GM19240 (cell line): ENCODE data around the gene DNAL1.
"Not testable (repeated sequence)": the region's sequence is repeated elsewhere in the genome, so short reads cannot be mapped to it uniquely, and the experiment has no call there.

Source experiments
- DNase-seq: peaks from one replicate; pipeline ENCODE4 v3.0.0; 2011; ENCODE audit warnings: low spot score; ENCODE audit not compliant: insufficient read length

The DNAL1 gene

DNA sequence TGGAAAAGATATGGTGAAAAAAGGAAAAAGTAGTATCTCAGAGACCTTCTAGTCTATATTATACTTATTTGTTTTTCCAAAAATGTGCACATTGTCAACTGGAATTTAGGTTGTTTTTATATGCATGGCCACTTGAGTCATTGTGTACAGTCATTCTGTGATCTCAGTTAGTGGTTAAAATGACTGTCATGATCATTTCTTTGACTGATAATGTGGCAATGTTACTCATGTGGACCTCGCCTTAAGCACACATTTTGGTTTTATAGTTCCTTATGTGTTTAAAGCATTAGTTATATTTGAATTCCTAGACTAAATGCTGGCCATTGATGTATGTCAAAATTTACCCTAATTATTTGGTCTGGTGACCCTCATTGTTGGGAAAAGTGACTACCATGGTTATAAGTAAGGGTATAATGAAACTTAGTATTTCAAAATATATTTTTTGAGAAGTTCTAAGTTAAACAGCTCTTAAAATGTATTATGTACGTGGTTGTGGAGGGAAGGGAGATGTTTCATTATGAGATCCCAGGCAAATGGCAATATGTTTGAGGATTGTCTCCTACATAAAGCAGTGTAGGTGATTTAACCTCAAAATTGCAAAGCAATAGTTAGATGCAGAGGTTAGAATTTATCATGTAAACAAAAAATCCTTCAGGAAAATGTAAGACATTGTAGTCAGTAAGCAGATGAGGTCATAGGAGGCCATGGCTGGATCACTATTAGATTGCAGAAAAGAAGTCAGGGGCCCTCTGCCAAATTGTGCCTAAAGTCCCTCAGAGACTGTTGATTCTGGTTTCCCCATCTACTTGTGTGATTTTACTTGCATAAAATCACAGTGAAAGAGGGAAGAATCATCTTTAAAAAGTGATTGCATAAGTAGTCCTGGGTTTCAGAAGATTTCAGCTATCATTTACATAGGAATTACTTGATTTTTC, 51.9 kb downstream of the DNAL1 start:
- no peak for DNase-seq

DNA sequence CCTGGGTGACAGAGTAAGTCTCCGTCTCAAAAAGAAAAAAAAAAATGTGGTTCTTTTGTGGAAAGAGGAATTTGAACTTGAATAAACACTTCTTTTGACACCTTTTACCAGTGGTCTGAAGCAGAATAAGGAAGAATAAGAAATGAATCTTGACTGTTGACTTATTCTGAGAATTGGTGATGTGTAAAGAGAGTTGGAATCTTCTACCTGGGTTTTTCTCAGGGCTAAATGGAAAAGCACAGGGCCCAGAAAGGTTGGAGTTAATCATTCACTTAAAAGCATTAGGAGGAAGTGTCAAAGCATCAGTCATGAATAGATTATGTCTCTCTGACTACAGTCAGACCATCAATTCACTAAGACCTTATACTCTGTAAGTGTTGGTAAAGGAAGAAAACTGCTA, 55.5 kb downstream of the DNAL1 start:
- DNase-seq, result no peak

DNA sequence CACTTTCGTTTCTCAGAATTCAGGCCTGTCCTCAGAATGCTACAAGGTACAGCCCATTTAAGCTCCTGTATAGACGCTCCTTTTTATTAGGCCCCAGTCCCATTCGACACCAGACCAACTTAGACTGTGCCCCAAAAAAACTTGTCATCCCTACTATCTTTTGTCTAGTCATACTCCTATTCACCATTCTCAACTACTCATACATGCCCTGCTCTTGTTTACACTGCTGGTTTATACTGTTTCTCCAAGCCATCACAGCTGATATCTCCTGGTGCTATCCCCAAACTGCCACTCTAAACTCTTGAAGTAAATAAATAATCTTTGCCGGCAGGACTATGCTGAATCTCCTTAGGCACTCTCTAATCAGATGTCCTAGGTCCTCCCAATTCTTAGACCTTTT, 63.3 kb downstream of the DNAL1 start:
- DNase-seq, result not testable (repeated sequence)

DNA sequence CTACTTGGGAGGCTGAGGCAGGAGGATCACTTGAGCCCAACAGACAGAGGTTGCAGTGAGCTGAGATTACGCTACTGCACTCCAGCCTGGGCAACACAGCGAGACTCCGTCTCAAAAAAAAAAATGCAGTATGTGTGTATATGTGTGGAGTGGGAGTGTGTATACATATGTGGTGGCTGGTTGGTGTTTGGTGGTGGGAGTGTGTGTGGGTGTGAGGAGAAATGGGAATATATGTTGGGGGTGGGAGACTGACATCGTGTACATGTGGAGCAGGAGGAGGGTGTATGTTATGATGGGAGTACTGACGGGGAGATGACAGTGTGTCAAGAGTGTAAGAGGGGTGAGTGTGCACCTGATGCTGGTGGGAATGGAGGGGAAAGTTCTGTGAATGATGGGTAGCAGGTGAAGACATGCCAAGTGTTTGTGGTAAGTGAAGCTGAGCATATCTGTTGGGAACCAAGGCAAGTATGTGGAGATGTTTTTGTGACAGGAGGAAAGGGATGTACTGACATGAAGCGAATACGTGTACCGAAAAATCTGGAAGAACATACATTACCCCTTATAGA, 65.2 kb downstream of the DNAL1 start:
- no peak for DNase-seq

- no peak for DNase-seq
Measured at GRCh38 chr14:73710737-73711136, 66.0 kb downstream of the DNAL1 start.

DNA sequence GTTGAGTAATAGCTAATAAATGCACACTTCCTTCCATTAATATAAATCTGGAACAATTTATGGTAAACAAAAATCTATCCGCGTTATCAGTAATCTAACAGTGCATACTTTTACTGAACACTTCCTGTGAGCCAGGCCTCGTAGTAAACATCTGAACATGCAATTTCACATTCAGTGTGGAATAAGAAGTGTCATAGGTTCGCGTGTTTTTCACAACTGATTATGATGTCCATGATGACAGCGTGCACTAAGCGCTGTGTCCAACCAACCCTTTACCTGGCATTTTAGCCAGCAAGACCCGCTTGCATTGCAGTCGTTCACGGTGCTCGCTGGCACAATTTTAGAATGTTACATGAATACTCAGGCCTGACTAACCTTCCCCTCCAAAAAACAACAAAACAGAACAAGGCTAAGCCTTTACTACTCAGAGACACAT, 67.3 kb downstream of the DNAL1 start:
- DNase-seq, result no peak

GRCh38 chr14:73712540-73713180, 67.9 kb downstream of the DNAL1 start:
- no peak for DNase-seq

- no peak for DNase-seq
Measured at GRCh38 chr14:73713206-73713802, 68.5 kb downstream of the DNAL1 start.

DNA sequence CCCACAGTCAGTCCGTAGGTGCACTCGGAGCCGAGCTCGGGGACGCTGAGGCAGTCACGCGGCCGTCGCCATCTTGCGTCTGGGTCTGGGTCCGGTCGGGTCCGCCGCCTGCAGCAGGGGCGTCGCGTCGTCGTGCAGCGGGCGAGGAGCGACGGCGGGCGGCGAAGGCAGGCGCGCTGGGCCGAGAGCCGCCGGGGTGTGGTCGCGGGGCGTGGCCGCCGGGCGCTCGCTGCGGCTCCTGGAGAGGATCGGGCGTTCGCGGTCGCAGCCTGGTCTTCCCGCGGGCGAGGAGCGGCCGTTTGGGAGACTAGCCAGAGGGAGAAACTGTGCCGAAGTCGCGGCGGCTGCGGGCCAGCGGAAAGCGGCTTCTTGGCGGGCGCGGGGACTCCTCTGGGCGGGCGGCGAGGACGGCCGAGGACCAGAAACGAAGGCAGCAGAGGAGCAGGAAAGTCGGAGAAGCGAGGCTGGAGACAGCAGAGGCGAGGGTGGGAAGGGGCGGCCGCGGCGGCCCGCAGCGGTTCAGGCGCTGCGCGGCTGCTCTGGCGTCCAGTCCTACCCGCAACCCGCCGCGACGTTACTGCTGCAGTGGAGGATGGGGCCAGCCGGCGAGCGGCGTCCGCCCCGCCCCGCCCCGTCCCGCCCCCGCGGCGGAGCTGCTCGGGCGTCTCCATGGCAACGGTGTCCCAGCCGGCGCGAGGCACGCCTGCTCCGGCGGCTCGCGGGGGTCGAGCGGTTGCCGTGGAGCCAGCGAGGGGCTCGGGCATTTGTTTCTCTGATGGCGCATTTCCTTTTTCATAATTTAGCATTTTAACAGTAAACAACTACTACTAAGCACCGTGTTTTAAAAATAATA, 69.2 kb downstream of the DNAL1 start, which contains the start of gene PNMA1:
Gene PNMA1, minus strand, starts transcription at position 582 of the 853 bp plus-strand sequence. CDS start 745 bp downstream, outside the sequence.
- DNase-seq, result peak; percentile 98

DNA sequence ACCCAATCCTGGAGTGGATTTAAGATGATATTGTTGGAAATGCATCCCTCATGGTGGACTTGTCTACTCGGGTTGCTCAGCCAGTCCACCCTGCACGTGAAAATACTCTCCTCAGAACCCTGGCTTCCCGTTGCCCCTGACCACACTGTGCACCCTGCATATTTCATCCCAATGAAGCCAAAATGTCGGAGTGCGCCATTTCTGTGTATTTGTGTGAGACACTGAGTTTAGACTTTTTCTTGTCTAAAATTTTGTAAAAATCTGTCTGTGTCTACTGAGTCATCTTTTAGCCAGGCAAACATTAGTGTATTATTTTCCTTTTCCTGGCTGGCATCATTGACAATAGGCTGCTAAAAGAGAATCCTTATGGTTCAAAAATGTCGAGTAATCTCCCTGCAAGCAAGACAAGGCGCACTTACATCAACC, 69.9 kb downstream of the DNAL1 start:
- no peak for DNase-seq

DNA sequence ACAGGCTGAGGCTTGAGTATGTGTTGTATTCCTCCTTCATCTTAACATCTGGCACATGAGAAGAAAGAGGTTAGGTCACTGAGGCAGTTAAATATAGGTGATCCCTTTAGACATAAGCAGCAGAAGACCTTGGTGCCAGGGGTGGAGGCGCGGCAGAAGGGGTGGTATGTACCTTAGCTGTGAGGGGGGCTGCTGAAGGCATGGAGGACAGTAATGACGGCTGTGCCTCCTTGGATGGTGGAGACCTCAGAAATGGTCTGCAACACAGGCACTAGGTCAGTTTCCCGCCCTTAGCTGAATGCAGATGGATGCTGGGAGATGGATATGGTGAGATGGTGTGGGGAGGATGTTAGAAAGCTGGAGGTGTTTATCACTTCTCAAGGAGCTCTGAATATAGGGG, 70.9 kb downstream of the DNAL1 start:
- no peak for DNase-seq

DNA sequence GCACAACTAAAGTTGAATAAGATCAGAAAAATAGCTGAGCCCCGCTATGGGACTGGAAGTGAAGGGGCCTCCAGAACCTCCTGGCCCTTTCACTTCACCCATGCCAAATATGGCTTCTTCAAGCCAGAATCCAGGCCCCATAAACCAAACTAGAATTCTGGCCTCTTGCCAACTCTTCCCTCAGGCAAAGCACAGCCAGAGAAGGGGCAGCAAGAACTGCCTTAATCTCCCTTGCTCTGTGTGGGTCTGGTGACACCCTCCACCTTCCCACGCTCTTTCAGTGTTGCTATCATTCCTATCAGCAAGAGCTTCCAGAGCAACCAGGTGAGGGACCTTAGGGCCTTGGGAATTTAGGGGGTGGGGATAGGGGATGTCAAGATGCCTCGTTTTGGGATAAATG, 72.5 kb downstream of the DNAL1 start:
- DNase-seq, result no peak

- no peak for DNase-seq
Measured at GRCh38 chr14:73717711-73718417, 73.1 kb downstream of the DNAL1 start.

- DNase-seq, result no peak
Measured at GRCh38 chr14:73718418-73719251, 73.8 kb downstream of the DNAL1 start.

GRCh38 chr14:73719361-73719760, 74.6 kb downstream of the DNAL1 start:
- DNase-seq, result no peak

GRCh38 chr14:73719791-73720190, 75.0 kb downstream of the DNAL1 start:
- DNase-seq, result no peak

DNA sequence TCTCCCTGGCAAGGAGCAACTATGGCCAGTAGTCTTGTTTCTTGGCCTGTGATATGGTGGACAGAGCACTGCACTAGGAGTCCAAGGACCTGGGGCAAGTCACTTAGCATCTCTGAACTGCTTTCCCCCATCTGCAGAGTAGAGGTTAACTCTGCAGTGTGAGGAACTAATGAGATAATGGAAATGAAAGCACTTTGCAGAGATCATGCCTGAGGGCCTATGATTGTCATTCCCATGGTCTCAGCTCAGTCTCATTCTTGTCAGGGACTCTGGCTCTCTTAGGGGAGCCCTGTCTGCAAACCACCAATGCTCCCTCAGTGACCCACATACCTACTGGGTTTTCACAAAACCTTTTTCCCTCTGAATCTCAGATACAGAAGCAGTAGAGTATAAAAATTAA, 75.8 kb downstream of the DNAL1 start:
- DNase-seq, result no peak

DNA sequence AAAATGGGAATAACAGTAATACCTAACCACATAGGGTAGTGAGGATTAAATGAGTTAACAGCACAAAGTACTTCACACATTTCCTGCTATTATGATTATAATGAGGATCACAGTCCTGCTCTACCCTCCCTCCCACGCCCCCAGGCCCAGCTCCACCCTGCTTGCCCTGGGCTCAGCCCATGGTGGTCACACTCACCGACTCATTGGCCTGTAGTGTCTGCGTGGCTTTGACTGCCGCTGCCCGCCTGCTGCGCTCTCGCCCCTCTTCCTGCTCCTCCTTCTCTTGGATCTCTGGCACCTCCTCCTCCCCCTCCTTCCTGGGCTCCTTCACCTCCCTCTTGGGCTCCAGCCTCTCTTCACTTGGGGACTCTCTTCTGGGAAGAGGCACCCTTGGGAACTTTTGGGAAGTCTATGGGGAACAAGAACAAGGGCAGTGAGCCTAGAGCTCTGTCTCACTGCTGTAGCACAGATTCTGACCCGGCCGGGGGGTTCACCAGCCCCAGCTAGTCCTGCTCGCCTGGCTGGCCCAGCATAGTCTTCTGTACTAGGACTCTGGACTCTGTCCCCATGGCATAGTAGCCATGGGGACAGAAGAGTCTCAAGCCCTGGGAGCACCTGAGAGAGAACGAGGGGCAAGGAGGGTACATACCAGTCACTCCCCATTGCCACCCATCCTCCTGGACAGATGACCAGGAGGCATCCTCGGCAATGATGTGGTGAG, 76.5 kb downstream of the DNAL1 start:
- DNase-seq, result no peak

DNA sequence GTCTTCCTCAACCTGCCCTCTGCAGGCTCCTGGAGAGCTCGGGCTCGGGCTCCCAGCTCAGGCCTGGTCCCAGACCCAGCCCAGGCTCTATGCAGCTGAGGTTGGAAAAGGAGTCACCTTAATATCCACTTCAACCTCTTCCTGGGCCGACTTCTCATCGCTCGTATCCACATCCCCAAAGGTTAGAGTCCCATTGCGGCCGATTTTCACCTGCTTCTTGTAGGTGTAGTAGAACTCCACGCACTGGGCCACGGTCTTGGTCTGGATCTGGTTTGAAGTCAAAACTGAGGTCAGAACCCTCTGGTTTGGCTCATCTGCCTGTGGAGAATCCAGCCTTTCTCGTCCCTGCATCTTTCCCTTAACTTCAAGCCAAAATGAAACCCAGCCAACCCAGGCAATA, 77.8 kb downstream of the DNAL1 start:
- no peak for DNase-seq
